ENCODE measurements around the gene MAP2K3. TPM values are rescaled to one million over a fixed set of nuclear protein-coding genes. Genes with fewer than 3 reads are reported as not detected.

Gene MAP2K3
- total RNA-seq, 4 donors from 2014 or later = 15.7 to 170 (median 63.8) TPM

DNA sequence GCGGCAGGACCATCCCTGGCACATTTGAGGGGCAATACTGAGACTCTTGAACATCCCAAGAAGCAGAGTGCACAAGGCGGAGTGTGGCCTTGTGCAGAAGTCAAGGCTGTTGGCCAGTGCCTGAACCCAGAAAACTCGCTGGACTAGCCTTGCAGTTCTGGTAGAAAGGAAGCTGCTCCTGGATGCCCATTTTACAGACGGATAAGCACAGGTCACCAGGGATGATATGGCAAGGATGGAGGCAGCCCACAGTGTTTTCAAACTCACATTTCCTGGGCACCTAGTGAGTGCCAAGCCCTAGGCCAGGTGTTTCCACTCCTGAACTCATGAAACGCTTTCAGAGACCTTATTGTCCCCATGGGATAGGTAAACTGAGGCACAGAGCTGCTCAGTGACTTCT, 1.7 kb upstream of the MAP2K3 start:
- H3K9me3 ChIP-seq = no peaks in the 10 kb centered on the region
- in situ Hi-C loops (cut with MboI; ENCODE audit: low sequenced_read_pairs in 4 of 4) = loop anchor here in 1 of 4 donors (10.0 kb wide), 1 partner anchor 158 kb away; the partner anchor contains the start of gene DHRS7B
- H3K4me3 ChIP-seq = no peak overlapping the region
- H3K36me3 ChIP-seq = no peaks in the 10 kb centered on the region
- no peak for ATAC-seq
- H3K27me3 ChIP-seq = no peaks in the 10 kb centered on the region
- no peak for DNase-seq
- peak overlapping the region; percentile 86 to 99 (median 95) for H3K27ac ChIP-seq
- TF ChIP-seq POLR2A (IDR thresholded peaks at IDR 0.05) = no peak
- intact Hi-C loops (cut with DNase I; ENCODE audit: low total_unique reads) = loop anchor here (5.0 kb wide), 1 partner anchor 94 kb away; the partner anchor contains the start of gene KCNJ12
- H3K4me1 ChIP-seq = peaks cover 54 to 58% of the 10 kb centered on the region in 2 donors

DNA sequence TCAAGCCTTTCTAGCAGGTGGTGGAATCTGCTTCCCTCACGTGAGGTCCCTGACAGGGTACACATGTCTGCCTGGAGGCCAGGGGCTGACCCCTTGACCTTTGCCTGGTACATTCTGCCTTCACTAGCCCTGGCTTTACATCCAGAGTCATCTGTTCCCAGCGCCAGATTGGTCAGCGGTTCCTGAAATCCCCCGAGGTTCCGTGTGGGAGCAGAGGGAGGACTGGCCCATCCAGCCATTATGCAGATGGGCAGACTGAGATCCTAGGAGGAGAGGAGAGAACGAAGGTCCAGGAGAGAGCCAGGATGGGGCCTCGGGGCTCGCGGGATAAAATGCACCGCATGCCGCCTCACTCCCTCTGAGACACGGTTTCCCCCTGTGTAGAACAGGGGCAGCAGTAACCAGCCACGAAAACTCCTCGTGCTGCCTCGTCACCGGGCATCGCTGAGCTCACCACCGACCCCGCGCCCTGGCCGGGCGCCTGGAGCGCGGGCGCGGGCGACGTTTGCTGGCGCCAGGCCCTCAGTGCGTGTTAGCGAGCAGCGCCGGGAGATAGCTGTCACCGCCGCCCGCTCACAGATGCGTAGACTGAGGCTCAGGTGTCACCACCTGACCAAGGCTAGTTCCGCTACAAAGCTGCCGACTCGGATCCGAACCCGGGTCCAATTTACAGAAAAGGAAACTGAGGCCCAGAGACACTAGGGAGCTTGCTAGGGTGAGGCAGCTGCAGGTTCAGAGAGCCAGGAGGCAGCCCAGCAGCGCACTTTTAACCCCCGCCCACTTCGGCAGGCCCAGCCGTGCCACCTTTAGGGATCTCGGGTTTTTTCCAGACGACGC, 811 bp upstream of the MAP2K3 start:
- peak in 1 of 2 donors; percentile 1 for ATAC-seq

DNA sequence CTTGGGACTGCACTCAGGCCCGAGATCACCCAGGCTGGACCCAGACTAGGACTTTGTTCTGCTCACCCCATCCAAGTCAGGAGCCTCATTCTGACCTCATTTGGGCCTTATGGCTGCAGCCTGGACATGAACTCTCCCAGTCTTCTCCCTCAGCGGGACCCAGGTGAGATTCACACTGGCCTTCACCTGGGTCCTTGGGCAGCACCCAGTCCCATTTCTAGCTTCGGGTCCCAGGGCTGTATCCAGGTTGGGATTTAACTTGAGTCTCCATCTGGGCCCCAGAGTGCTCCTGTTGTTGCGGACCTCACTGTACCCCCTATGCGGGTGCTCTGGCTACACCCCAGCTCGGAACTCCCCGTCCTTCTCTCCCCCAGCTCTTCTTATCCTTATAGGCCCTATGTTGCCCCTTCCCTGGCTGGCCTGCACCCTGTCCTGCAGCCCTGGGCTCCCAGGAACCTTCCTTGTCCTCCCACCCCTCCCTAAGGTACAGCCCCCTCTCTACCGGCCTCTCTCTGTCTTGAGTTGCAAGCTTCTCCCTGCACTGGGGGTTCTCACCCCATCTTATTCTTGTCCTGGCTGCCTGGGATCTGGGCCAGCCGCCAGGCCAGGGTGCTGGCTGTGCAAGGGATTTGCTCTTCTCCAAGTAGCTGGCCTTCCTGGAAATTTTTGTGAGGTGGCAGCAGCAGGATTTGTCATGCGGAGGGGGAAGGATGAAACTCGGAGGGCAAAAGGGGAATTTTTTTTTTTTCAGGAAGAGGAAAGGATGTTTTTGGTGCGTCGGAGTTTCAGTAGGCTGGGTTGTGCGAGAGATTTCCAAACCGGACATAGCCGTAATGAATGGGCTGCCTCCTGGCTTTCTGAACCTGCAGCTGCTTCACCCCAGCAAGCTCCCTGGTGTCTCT, 904 bp downstream of the MAP2K3 start:
- peak overlapping the region; percentile 72 to 88 (median 84) for H3K4me3 ChIP-seq
- H3K36me3 ChIP-seq = no peaks in the 10 kb centered on the region
- peak overlapping the region; percentile 94 to 99 (median 97) for H3K27ac ChIP-seq
- intact Hi-C loops (cut with DNase I; ENCODE audit: low total_unique reads) = no loop called here
- in situ Hi-C loops (cut with MboI; ENCODE audit: low sequenced_read_pairs in 4 of 4) = loop anchor here in 1 of 4 donors (10.0 kb wide), 1 partner anchor 161 kb away; the partner anchor contains the start of gene DHRS7B
- TF ChIP-seq, protein P1, sequence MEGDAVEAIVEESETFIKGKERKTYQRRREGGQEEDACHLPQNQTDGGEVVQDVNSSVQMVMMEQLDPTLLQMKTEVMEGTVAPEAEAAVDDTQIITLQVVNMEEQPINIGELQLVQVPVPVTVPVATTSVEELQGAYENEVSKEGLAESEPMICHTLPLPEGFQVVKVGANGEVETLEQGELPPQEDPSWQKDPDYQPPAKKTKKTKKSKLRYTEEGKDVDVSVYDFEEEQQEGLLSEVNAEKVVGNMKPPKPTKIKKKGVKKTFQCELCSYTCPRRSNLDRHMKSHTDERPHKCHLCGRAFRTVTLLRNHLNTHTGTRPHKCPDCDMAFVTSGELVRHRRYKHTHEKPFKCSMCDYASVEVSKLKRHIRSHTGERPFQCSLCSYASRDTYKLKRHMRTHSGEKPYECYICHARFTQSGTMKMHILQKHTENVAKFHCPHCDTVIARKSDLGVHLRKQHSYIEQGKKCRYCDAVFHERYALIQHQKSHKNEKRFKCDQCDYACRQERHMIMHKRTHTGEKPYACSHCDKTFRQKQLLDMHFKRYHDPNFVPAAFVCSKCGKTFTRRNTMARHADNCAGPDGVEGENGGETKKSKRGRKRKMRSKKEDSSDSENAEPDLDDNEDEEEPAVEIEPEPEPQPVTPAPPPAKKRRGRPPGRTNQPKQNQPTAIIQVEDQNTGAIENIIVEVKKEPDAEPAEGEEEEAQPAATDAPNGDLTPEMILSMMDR (IDR thresholded peaks at IDR 0.05 in 4 of 5, conservative IDR thresholded peaks at IDR 0.05 in 1 of 5) = no peak
- TF ChIP-seq POLR2A (IDR thresholded peaks at IDR 0.05) = no peak
- ATAC-seq (no peak), DNase-seq (peak in 1 of 2 donors; percentile 61)
- peaks cover 63 to 65% of the 10 kb centered on the region in 2 donors for H3K4me1 ChIP-seq
- no peaks in the 10 kb centered on the region for H3K27me3 ChIP-seq
- no peaks in the 10 kb centered on the region for H3K9me3 ChIP-seq

More for the DNA sequence above, 811 bp upstream of the MAP2K3 start:
- H3K27me3 ChIP-seq = no peaks in the 10 kb centered on the region
- H3K9me3 ChIP-seq = no peaks in the 10 kb centered on the region
- in situ Hi-C loops (cut with MboI; ENCODE audit: low sequenced_read_pairs in 4 of 4) = loop anchor here in 1 of 4 donors (10.0 kb wide), 1 partner anchor 159 kb away; the partner anchor contains the start of gene DHRS7B
- TF ChIP-seq, protein P1 (IDR thresholded peaks at IDR 0.05 in 4 of 5, conservative IDR thresholded peaks at IDR 0.05 in 1 of 5) = no peak
- TF ChIP-seq POLR2A (IDR thresholded peaks at IDR 0.05) = no peak
- intact Hi-C loops (cut with DNase I; ENCODE audit: low total_unique reads) = loop anchor here (5.0 kb wide), 1 partner anchor 94 kb away; the partner anchor contains the start of gene KCNJ12
- DNase-seq = peak in 1 of 2 donors; percentile 57
- no peaks in the 10 kb centered on the region for H3K36me3 ChIP-seq
- peaks cover 57 to 59% of the 10 kb centered on the region in 2 donors for H3K4me1 ChIP-seq
- peak overlapping the region; percentile 86 to 99 (median 95) for H3K27ac ChIP-seq
- H3K4me3 ChIP-seq = peak overlapping the region; percentile 71 to 88 (median 80)

DNA sequence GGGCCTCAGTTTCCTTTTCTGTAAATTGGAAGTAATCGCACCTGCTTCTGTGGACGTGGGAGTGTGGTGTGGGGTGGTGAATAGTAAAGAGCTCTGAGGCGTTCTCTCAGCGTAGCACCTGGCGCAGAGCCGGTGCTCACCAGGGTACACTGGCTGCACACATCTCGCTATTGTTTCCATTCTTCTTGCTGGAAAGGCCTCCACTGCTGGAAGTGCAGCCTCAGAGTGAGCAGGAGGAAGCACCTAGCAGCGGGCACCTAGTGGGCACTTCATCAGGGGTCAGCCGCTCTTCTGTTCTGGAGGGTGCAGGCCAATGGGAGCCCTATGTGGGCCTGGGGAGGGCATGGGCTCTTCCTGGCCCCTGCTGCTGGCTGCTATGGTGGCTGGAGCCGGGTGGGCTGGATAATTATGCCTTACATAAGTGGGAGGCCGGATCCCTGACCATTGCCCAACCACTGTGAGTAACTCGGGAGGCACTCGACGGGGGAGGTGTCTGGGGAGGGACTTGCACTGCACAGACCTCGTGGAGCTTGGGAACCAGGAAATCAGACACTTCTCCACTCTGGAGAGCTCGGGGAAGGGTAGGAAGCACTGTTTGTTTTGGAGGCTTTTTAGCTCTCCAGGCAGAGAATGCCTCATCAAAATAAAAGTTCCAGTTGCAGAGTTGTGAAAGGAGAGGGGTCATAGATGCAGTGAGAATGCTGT, 1.7 kb downstream of the MAP2K3 start:
- in situ Hi-C loops (cut with MboI; ENCODE audit: low sequenced_read_pairs in 4 of 4) = loop anchor here in 1 of 4 donors (10.0 kb wide), 1 partner anchor 161 kb away; the partner anchor contains the start of gene DHRS7B
- H3K4me1 ChIP-seq = peaks cover 65 to 71% of the 10 kb centered on the region in 2 donors
- peak; percentile 39 to 44 for ATAC-seq
- TF ChIP-seq POLR2A (IDR thresholded peaks at IDR 0.05) = peak; percentile 93 to 95
- TF ChIP-seq, protein P1 (IDR thresholded peaks at IDR 0.05 in 4 of 5, conservative IDR thresholded peaks at IDR 0.05 in 1 of 5) = no peak
- no peaks in the 10 kb centered on the region for H3K27me3 ChIP-seq
- intact Hi-C loops (cut with DNase I; ENCODE audit: low total_unique reads) = no loop called here
- no peaks in the 10 kb centered on the region for H3K36me3 ChIP-seq
- peak overlapping the region; percentile 72 to 88 (median 84) for H3K4me3 ChIP-seq
- DNase-seq = peak; percentile 97 to 98
- H3K9me3 ChIP-seq = no peaks in the 10 kb centered on the region
- H3K27ac ChIP-seq = peak overlapping the region; percentile 94 to 99 (median 97)

Measured in gastrocnemius medialis (tissue), 4 donors.